Right atrium auricular region (tissue), 2 donors: ENCODE data around the gene PAQR9. TPM values are rescaled to one million over a fixed set of nuclear protein-coding genes. Genes with fewer than 3 reads are reported as not detected.

Experiments
- DNase-seq: peaks from one replicate; pipeline ENCODE4 v3.0.0-alpha.2; 2019; ENCODE audit warnings: low spot score
- H3K27ac ChIP-seq, 2 donors: fragments of 200-600 bp; sonication (generic); 1 replicate in 1 of 2; 2 replicates in 1 of 2; pipeline ENCODE4 v1.5.1; 2016 to 2019
- H3K27me3 ChIP-seq, 2 donors: fragments of 200-600 bp; sonication (generic); one replicate each; pipeline versions ENCODE4 v1.5.1 to v1.6.0; 2017 to 2019
- H3K36me3 ChIP-seq: fragments of 200-600 bp; sonication (generic); one replicate; pipeline ENCODE4 v1.5.1; 2016
- H3K4me1 ChIP-seq, 2 donors: fragments of 200-600 bp; sonication (generic); one replicate each; pipeline versions ENCODE4 v1.5.1 to v1.6.0; 2017 to 2019
- H3K4me3 ChIP-seq, 2 donors: fragments of 200-600 bp; sonication (generic); 1 replicate in 1 of 2; 2 replicates in 1 of 2; pipeline ENCODE4 v1.5.1; 2017 to 2019; ENCODE audit warnings: mild to moderate bottlenecking in 1 of 2, moderate library complexity in 1 of 2
- H3K9me3 ChIP-seq, 2 donors: fragments of 200-600 bp; sonication (generic); one replicate each; pipeline ENCODE4 v1.5.1; 2019
- CTCF ChIP-seq, 2 donors: fragments of 200-600 bp; sonication (generic); IDR thresholded peaks; one replicate each; pipeline ENCODE4 v1.5.1; 2019; ENCODE audit warnings: antibody characterized with exemption in 2 of 2
- total RNA-seq, 2 donors: library from RNA; depleted of rRNA; stranded (reverse); fragments of >200 nt; gene quantifications; one replicate each; pipeline ENCODE4 v1.1.0, GENCODE V29; 2016

The PAQR9 gene
- total RNA-seq, 2 donors from 2014 or later: 5.7 to 23.0 TPM

GRCh38 chr3:143002083-143002712, 38.7 kb upstream of the PAQR9 start:
- H3K27me3 ChIP-seq: no peaks in the 10 kb centered on the region
- no peaks in the 10 kb centered on the region for H3K36me3 ChIP-seq
- H3K9me3 ChIP-seq: no peaks in the 10 kb centered on the region
- no peak for TF ChIP-seq CTCF (IDR thresholded peaks at IDR 0.05)
- peak overlapping the region; percentile 92 to 93 for H3K27ac ChIP-seq
- H3K4me1 ChIP-seq: peaks cover 0 to 53% of the 10 kb centered on the region in 2 donors
- peak overlapping the region; percentile 89 to 97 for H3K4me3 ChIP-seq
- no peak for DNase-seq

GRCh38 chr3:143001369-143002082, 38.1 kb upstream of the PAQR9 start, which contains the start of gene U2SURP:
TSS of gene U2SURP (plus strand) at chr3:143001570. CDS start at chr3:143001629, 59 bp downstream.
- TF ChIP-seq CTCF (IDR thresholded peaks at IDR 0.05): no peak
- H3K27me3 ChIP-seq: no peaks in the 10 kb centered on the region
- no peaks in the 10 kb centered on the region for H3K36me3 ChIP-seq
- DNase-seq: peak; percentile 98
- peak within 1 kb of the TSS; percentile 92 to 93 for H3K27ac ChIP-seq
- H3K4me3 ChIP-seq: peak within 1 kb of the TSS; percentile 89 to 97
- no peaks in the 10 kb centered on the region for H3K9me3 ChIP-seq
- H3K4me1 ChIP-seq: peaks cover 0 to 52% of the 10 kb centered on the region in 2 donors

- Histone ChIP-seq H3K36me3 (no peaks in the 10 kb centered on the region), H3K27me3 (no peaks in the 10 kb centered on the region), H3K9me3 (no peaks in the 10 kb centered on the region), H3K4me3 (peak overlapping the region; percentile 89 to 97), H3K4me1 (peaks cover 0 to 47% of the 10 kb centered on the region in 2 donors), H3K27ac (peak overlapping the region; percentile 92 to 93)
- no peak for DNase-seq
- TF ChIP-seq CTCF (IDR thresholded peaks at IDR 0.05): no peak
Measured at GRCh38 chr3:143001034-143001368, 37.5 kb upstream of the PAQR9 start.

GRCh38 chr3:143000528-143000927, 37.1 kb upstream of the PAQR9 start:
- peaks cover 0 to 46% of the 10 kb centered on the region in 2 donors for H3K4me1 ChIP-seq
- peak overlapping the region; percentile 92 to 93 for H3K27ac ChIP-seq
- H3K9me3 ChIP-seq: no peaks in the 10 kb centered on the region
- H3K27me3 ChIP-seq: no peaks in the 10 kb centered on the region
- no peak for DNase-seq
- H3K36me3 ChIP-seq: no peaks in the 10 kb centered on the region
- TF ChIP-seq CTCF (IDR thresholded peaks at IDR 0.05): no peak
- H3K4me3 ChIP-seq: peak overlapping the region; percentile 89 to 97

- Histone ChIP-seq H3K36me3 (no peaks in the 10 kb centered on the region), H3K27ac (peak overlapping the region; percentile 92 to 93), H3K4me1 (peaks cover 0 to 40% of the 10 kb centered on the region in 2 donors), H3K27me3 (no peaks in the 10 kb centered on the region), H3K4me3 (peak overlapping the region in 1 of 2 donors; percentile 97), H3K9me3 (no peaks in the 10 kb centered on the region)
- no peak for DNase-seq
- TF ChIP-seq CTCF (IDR thresholded peaks at IDR 0.05): no peak
Measured at GRCh38 chr3:142999881-143000280, 36.4 kb upstream of the PAQR9 start.
